ENCODE measurements around the gene MAPRE2. TPM values are rescaled to one million over a fixed set of nuclear protein-coding genes. Genes with fewer than 3 reads are reported as not detected.

The MAPRE2 gene
- total and polyA plus RNA-seq, 2 of the 13 experiments (the other 11 are each of a cell fraction or from before 2014, with no cell fraction given), result 34.5 to 67.9 TPM

GRCh38 chr18:35041815-35042387 is 688 bp downstream of the MAPRE2 start (continued):
- TF ChIP-seq HMGXB3 (CRISPR knock-in tag; IDR thresholded peaks at IDR 0.05; ENCODE audit: borderline replicate concordance), result no peak
- TF ChIP-seq E2F1 (CRISPR knock-in tag; IDR thresholded peaks at IDR 0.05), result no peak; the same call in 1 of the 2 replicates
- TF ChIP-seq JDP2 (CRISPR knock-in tag; IDR thresholded peaks at IDR 0.05; ENCODE audit: borderline replicate concordance), result no peak
- TF ChIP-seq LCORL (IDR thresholded peaks at IDR 0.05), result no peak
- TF ChIP-seq LCORL (CRISPR knock-in tag; IDR thresholded peaks at IDR 0.05), result no peak
- no peak for TF ChIP-seq ZNF296 (CRISPR knock-in tag; conservative IDR thresholded peaks at IDR 0.05)
- no peak for TF ChIP-seq MTF1 (CRISPR knock-in tag; IDR thresholded peaks at IDR 0.05)
- TF ChIP-seq ZNF224 (CRISPR knock-in tag; IDR thresholded peaks at IDR 0.05), result no peak
- 0 out of 2 replicates have a peak, but pooled peaks have one; percentile 56 for TF ChIP-seq ZFP82 (CRISPR knock-in tag; IDR thresholded peaks at IDR 0.05; ENCODE audit: borderline replicate concordance)
- TF ChIP-seq ZNF737 (CRISPR knock-in tag; IDR thresholded peaks at IDR 0.05; ENCODE audit: borderline replicate concordance), result no peak
- TF ChIP-seq POLR2A (IDR thresholded peaks at IDR 0.05; ENCODE audit: insufficient read depth in 1 of 2, low read depth in 2 of 2, low read length in 2 of 2), result no peak
- TF ChIP-seq POLR2G (IDR thresholded peaks at IDR 0.05; ENCODE audit: low read depth, low read length), result no peak
- no peak for TF ChIP-seq ZNF446 (CRISPR knock-in tag; IDR thresholded peaks at IDR 0.05)
- TF ChIP-seq, protein P1, sequence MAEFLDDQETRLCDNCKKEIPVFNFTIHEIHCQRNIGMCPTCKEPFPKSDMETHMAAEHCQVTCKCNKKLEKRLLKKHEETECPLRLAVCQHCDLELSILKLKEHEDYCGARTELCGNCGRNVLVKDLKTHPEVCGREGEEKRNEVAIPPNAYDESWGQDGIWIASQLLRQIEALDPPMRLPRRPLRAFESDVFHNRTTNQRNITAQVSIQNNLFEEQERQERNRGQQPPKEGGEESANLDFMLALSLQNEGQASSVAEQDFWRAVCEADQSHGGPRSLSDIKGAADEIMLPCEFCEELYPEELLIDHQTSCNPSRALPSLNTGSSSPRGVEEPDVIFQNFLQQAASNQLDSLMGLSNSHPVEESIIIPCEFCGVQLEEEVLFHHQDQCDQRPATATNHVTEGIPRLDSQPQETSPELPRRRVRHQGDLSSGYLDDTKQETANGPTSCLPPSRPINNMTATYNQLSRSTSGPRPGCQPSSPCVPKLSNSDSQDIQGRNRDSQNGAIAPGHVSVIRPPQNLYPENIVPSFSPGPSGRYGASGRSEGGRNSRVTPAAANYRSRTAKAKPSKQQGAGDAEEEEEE (CRISPR knock-in tag; IDR thresholded peaks at IDR 0.05; ENCODE audit: borderline replicate concordance), result no peak
- TF ChIP-seq SRY (CRISPR knock-in tag; IDR thresholded peaks at IDR 0.05), result no peak
- TF ChIP-seq, protein P2, sequence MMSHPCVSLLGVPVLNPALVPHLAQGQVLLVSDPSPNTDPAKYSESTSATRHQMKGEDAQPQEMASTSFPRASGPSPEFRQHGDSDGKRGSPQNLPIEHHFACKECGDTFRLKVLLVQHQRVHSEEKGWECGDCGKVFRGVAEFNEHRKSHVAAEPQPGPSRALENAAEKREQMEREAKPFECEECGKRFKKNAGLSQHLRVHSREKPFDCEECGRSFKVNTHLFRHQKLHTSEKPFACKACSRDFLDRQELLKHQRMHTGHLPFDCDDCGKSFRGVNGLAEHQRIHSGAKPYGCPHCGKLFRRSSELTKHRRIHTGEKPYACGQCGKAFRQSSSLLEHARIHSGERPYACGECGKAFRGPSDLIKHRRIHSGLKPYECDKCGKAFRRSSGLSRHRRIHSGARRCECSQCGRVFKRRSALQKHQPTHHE (CRISPR knock-in tag; IDR thresholded peaks at IDR 0.05; ENCODE audit: borderline replicate concordance), result 0 out of 2 replicates have a peak, but pooled peaks have one; percentile 1
- TF ChIP-seq ZNF549 (CRISPR knock-in tag; IDR thresholded peaks at IDR 0.05), result no peak
- TF ChIP-seq PAF1 (CRISPR knock-in tag; IDR thresholded peaks at IDR 0.05), result no peak
- no peak for TF ChIP-seq CAMTA2 (CRISPR knock-in tag; IDR thresholded peaks at IDR 0.05; ENCODE audit: borderline replicate concordance)
- TF ChIP-seq CREB1 (IDR thresholded peaks at IDR 0.05), result no peak
- no peak for TF ChIP-seq CREB1 (CRISPR knock-in tag; IDR thresholded peaks at IDR 0.05)
- TF ChIP-seq ZC3H13 (CRISPR knock-in tag; IDR thresholded peaks at IDR 0.05), result no peak

Measured in HepG2 (cell line).